H1 (cell line): Measurements from ENCODE around the gene ARID5A. TPM values are rescaled to one million over a fixed set of nuclear protein-coding genes. Genes with fewer than 3 reads are reported as not detected.

Experiments used
- HDAC2 ChIP-seq, 2 experiments: fragments of 300-600 bp in 1 of 2; sonication (generic) in 1 of 2; IDR thresholded peaks; 2 replicates each; pipeline ENCODE4 v1.6.1; 2011 to 2012; ENCODE audit warnings: low read depth in 2 of 2, low read length in 2 of 2, mild to moderate bottlenecking in 2 of 2, moderate library complexity in 2 of 2, borderline replicate concordance in 1 of 2, inconsistent platforms in 1 of 2
- RAD21 ChIP-seq, 2 experiments: IDR thresholded peaks in 1 of 2; conservative IDR thresholded peaks in 1 of 2; 2 replicates each; pipeline ENCODE4 v1.6.1; 2011; ENCODE audit warnings: low read depth in 2 of 2, low read length in 2 of 2, improper control_type of control experiment in 1 of 2, inconsistent platforms in 1 of 2, mild to moderate bottlenecking in 1 of 2, moderate library complexity in 1 of 2
- polyA plus RNA-seq, 7 experiments: library from polyadenylated mRNA; depleted of rRNA in 3 of 7; stranded (reverse) in 5 of 7; unstranded in 2 of 7; fragments of >200 nt in 5 of 7; fragments of 200-250 nt in 2 of 7; gene quantifications; 1 replicate in 5 of 7; 2 replicates in 1 of 7; 4 replicates in 1 of 7; pipeline versions ENCODE4 v1.2.1 to v1.2.3, GENCODE V29; 2011 to 2013; ENCODE audit warnings: missing spikeins in 2 of 7, mixed read lengths in 2 of 7
- total RNA-seq: library from RNA; stranded (reverse); fragmentation: NEBNext Ultra II Directional; extraction: Animal tissue kit (Norgen Biotek cat#: 25700); gene quantifications from 2 replicates; pipeline ENCODE4 v1.2.1, GENCODE V29; 2021

ARID5A gene
- total and polyA plus RNA-seq, 2 of the 8 experiments (the other 6 are each of a cell fraction or from before 2014, with no cell fraction given), result 3.3 to 5.3 TPM

- TF ChIP-seq RAD21 (IDR thresholded peaks at IDR 0.05 in 1 of 2, conservative IDR thresholded peaks at IDR 0.05 in 1 of 2; ENCODE audit: low read depth in 2 of 2, low read length in 2 of 2) (peak; percentile 76 to 84), HDAC2 (IDR thresholded peaks at IDR 0.05; ENCODE audit: borderline replicate concordance in 1 of 2, low read depth in 2 of 2, low read length in 2 of 2) (no peak)
These were observed 18.0 kb downstream of the ARID5A start (continued) for GRCh38 chr2:96554293-96555145.
